ENCODE data around the gene LANCL3.

- no peak for TF ChIP-seq EZH2 (IDR thresholded peaks at IDR 0.05)
- no peak for TF ChIP-seq CTCF (IDR thresholded peaks at IDR 0.05)
Measured at GRCh38 chrX:37679230-37679629, 107.8 kb downstream of the LANCL3 start.

Measured in neural progenitor cell (in vitro differentiated cells).